Measurements from ENCODE around the gene EXTL2. TPM values are rescaled to one million over a fixed set of nuclear protein-coding genes. Genes with fewer than 3 reads are reported as not detected.

The EXTL2 gene
- total and polyA plus RNA-seq, 2 experiments from 2014 or later: 45.3 to 45.4 TPM

DNA sequence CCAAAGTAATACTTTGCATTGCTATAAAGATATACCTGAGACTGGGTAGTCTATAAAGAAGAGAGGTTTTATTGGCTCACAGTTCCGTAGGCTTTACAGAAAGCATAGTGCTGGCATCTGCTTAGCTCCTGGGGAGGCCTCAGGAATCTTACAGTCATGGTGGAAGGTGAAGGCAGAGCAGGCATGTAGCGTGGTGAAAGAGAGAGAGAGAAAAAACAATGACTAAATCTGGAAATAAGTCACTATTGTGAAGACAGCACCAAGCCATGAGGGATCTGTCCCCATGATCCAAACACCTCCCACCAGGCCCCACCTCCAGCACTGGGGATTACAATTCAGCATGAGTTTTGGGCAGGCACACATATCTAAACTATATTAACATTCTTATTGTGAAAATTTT is 31.6 kb upstream of the EXTL2 start:
- H3K27ac Mint-ChIP-seq: no peak overlapping the region
- no peak for DNase-seq (ENCODE audit: low spot score)
- H3K9me2 ChIP-seq (ENCODE audit: insufficient read depth): no peaks in the 10 kb centered on the region

More for the DNA sequence above, 31.6 kb upstream of the EXTL2 start:
- H3F3A ChIP-seq (replicated peaks; ENCODE audit: low read depth): no peaks in the 10 kb centered on the region
- no peak overlapping the region for H3K4me2 ChIP-seq
- H4K20me1 ChIP-seq (replicated peaks; ENCODE audit: insufficient read depth): 0 out of 2 replicates have a peak, but pooled peaks cover 3% of the 10 kb centered on the region
- no peaks in the 10 kb centered on the region for H3K4me1 ChIP-seq (ENCODE audit: insufficient read depth)
- H3K79me2 ChIP-seq (replicated peaks; ENCODE audit: insufficient read depth): no peaks in the 10 kb centered on the region; the same call in 1 of the 2 replicates
- TF ChIP-seq, protein P1, sequence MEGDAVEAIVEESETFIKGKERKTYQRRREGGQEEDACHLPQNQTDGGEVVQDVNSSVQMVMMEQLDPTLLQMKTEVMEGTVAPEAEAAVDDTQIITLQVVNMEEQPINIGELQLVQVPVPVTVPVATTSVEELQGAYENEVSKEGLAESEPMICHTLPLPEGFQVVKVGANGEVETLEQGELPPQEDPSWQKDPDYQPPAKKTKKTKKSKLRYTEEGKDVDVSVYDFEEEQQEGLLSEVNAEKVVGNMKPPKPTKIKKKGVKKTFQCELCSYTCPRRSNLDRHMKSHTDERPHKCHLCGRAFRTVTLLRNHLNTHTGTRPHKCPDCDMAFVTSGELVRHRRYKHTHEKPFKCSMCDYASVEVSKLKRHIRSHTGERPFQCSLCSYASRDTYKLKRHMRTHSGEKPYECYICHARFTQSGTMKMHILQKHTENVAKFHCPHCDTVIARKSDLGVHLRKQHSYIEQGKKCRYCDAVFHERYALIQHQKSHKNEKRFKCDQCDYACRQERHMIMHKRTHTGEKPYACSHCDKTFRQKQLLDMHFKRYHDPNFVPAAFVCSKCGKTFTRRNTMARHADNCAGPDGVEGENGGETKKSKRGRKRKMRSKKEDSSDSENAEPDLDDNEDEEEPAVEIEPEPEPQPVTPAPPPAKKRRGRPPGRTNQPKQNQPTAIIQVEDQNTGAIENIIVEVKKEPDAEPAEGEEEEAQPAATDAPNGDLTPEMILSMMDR (conservative IDR thresholded peaks at IDR 0.05; ENCODE audit: low read depth in 2 of 2): no peak
- TF ChIP-seq NANOG (IDR thresholded peaks at IDR 0.05; ENCODE audit: borderline replicate concordance) (no peak), EZH2phosphoT487 (IDR thresholded peaks at IDR 0.05; ENCODE audit: unreplicated experiment) (no peak), EZH2 (IDR thresholded peaks at IDR 0.05; ENCODE audit: low read depth, unreplicated experiment) (no peak), JUNB (IDR thresholded peaks at IDR 0.05; ENCODE audit: unreplicated experiment) (no peak), CREB1 (CRISPR knock-in tag; IDR thresholded peaks at IDR 0.05; ENCODE audit: low read depth) (no peak), ZNF114 (CRISPR knock-in tag; IDR thresholded peaks at IDR 0.05) (no peak), POLR2AphosphoS5 (IDR thresholded peaks at IDR 0.05; ENCODE audit: low read depth) (no peak), STAT1 (IDR thresholded peaks at IDR 0.05; ENCODE audit: unreplicated experiment) (no peak), ZNF331 (CRISPR knock-in tag; IDR thresholded peaks at IDR 0.05; ENCODE audit: low read depth) (no peak)
- TF ChIP-seq, protein P2, sequence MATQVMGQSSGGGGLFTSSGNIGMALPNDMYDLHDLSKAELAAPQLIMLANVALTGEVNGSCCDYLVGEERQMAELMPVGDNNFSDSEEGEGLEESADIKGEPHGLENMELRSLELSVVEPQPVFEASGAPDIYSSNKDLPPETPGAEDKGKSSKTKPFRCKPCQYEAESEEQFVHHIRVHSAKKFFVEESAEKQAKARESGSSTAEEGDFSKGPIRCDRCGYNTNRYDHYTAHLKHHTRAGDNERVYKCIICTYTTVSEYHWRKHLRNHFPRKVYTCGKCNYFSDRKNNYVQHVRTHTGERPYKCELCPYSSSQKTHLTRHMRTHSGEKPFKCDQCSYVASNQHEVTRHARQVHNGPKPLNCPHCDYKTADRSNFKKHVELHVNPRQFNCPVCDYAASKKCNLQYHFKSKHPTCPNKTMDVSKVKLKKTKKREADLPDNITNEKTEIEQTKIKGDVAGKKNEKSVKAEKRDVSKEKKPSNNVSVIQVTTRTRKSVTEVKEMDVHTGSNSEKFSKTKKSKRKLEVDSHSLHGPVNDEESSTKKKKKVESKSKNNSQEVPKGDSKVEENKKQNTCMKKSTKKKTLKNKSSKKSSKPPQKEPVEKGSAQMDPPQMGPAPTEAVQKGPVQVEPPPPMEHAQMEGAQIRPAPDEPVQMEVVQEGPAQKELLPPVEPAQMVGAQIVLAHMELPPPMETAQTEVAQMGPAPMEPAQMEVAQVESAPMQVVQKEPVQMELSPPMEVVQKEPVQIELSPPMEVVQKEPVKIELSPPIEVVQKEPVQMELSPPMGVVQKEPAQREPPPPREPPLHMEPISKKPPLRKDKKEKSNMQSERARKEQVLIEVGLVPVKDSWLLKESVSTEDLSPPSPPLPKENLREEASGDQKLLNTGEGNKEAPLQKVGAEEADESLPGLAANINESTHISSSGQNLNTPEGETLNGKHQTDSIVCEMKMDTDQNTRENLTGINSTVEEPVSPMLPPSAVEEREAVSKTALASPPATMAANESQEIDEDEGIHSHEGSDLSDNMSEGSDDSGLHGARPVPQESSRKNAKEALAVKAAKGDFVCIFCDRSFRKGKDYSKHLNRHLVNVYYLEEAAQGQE (IDR thresholded peaks at IDR 0.05; ENCODE audit: unreplicated experiment): no peak
- TF ChIP-seq, protein P3, sequence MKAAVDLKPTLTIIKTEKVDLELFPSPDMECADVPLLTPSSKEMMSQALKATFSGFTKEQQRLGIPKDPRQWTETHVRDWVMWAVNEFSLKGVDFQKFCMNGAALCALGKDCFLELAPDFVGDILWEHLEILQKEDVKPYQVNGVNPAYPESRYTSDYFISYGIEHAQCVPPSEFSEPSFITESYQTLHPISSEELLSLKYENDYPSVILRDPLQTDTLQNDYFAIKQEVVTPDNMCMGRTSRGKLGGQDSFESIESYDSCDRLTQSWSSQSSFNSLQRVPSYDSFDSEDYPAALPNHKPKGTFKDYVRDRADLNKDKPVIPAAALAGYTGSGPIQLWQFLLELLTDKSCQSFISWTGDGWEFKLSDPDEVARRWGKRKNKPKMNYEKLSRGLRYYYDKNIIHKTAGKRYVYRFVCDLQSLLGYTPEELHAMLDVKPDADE (IDR thresholded peaks at IDR 0.05): no peak
- TF ChIP-seq, protein P4, sequence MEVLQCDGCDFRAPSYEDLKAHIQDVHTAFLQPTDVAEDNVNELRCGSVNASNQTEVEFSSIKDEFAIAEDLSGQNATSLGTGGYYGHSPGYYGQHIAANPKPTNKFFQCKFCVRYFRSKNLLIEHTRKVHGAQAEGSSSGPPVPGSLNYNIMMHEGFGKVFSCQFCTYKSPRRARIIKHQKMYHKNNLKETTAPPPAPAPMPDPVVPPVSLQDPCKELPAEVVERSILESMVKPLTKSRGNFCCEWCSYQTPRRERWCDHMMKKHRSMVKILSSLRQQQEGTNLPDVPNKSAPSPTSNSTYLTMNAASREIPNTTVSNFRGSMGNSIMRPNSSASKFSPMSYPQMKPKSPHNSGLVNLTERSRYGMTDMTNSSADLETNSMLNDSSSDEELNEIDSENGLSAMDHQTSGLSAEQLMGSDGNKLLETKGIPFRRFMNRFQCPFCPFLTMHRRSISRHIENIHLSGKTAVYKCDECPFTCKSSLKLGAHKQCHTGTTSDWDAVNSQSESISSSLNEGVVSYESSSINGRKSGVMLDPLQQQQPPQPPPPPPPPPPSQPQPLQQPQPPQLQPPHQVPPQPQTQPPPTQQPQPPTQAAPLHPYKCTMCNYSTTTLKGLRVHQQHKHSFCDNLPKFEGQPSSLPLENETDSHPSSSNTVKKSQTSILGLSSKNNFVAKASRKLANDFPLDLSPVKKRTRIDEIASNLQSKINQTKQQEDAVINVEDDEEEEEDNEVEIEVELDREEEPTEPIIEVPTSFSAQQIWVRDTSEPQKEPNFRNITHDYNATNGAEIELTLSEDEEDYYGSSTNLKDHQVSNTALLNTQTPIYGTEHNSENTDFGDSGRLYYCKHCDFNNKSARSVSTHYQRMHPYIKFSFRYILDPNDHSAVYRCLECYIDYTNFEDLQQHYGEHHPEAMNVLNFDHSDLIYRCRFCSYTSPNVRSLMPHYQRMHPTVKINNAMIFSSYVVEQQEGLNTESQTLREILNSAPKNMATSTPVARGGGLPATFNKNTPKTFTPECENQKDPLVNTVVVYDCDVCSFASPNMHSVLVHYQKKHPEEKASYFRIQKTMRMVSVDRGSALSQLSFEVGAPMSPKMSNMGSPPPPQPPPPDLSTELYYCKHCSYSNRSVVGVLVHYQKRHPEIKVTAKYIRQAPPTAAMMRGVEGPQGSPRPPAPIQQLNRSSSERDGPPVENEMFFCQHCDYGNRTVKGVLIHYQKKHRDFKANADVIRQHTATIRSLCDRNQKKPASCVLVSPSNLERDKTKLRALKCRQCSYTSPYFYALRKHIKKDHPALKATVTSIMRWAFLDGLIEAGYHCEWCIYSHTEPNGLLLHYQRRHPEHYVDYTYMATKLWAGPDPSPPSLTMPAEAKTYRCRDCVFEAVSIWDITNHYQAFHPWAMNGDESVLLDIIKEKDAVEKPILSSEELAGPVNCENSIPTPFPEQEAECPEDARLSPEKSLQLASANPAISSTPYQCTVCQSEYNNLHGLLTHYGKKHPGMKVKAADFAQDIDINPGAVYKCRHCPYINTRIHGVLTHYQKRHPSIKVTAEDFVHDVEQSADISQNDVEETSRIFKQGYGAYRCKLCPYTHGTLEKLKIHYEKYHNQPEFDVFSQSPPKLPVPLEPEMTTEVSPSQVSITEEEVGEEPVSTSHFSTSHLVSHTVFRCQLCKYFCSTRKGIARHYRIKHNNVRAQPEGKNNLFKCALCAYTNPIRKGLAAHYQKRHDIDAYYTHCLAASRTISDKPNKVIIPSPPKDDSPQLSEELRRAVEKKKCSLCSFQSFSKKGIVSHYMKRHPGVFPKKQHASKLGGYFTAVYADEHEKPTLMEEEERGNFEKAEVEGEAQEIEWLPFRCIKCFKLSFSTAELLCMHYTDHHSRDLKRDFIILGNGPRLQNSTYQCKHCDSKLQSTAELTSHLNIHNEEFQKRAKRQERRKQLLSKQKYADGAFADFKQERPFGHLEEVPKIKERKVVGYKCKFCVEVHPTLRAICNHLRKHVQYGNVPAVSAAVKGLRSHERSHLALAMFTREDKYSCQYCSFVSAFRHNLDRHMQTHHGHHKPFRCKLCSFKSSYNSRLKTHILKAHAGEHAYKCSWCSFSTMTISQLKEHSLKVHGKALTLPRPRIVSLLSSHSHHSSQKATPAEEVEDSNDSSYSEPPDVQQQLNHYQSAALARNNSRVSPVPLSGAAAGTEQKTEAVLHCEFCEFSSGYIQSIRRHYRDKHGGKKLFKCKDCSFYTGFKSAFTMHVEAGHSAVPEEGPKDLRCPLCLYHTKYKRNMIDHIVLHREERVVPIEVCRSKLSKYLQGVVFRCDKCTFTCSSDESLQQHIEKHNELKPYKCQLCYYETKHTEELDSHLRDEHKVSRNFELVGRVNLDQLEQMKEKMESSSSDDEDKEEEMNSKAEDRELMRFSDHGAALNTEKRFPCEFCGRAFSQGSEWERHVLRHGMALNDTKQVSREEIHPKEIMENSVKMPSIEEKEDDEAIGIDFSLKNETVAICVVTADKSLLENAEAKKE (CRISPR knock-in tag; IDR thresholded peaks at IDR 0.05): no peak
- Mint-ChIP-seq H3K4me1 (no peaks in the 10 kb centered on the region), H3K36me3 (ENCODE audit: low read depth) (peaks cover 32% of the 10 kb centered on the region), H3K9me3 (0 out of 3 replicates have a peak, but pooled peaks cover 3% of the 10 kb centered on the region), H3K4me3 (no peak overlapping the region), H3K27me3 (ENCODE audit: insufficient read depth, low read depth, poor library complexity) (no peaks in the 10 kb centered on the region)
- ATAC-seq: no peak
- H2AFZ ChIP-seq: no peak overlapping the region
- H3K4me3 ChIP-seq: no peak overlapping the region
- H3K27me3 ChIP-seq (ENCODE audit: insufficient read depth): no peaks in the 10 kb centered on the region
- H3K36me3 ChIP-seq (ENCODE audit: insufficient read depth): peaks cover 20% of the 10 kb centered on the region; the same call in 1 of the 2 replicates
- H3K27ac ChIP-seq (ENCODE audit: low read depth): no peak overlapping the region
